Glomerular visceral epithelial cell (primary cell): ENCODE data around the gene TRAPPC10.

Experiments
- DNase-seq: peaks from one replicate; pipeline ENCODE4 v3.0.0-alpha.2; 2016; ENCODE audit errors: extremely low spot score

TRAPPC10 gene

DNA sequence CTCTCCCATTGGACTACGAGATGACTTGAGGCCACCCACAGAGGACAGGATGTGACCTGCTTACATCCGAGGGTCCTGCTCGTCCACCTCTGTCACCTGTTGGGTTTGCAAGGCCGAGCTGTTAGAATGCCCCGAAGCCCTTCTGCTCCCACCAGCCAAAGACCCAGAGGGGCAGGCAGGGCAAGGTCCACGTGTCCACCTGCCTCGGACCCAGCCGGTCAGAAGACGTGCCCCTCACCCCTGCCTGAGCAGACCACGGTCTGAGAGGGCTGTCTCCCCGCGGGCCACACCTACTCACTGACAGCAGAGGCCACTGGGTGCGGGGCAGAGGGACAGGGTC lies 30.3 kb upstream of the TRAPPC10 start:
- no peak for DNase-seq

DNA sequence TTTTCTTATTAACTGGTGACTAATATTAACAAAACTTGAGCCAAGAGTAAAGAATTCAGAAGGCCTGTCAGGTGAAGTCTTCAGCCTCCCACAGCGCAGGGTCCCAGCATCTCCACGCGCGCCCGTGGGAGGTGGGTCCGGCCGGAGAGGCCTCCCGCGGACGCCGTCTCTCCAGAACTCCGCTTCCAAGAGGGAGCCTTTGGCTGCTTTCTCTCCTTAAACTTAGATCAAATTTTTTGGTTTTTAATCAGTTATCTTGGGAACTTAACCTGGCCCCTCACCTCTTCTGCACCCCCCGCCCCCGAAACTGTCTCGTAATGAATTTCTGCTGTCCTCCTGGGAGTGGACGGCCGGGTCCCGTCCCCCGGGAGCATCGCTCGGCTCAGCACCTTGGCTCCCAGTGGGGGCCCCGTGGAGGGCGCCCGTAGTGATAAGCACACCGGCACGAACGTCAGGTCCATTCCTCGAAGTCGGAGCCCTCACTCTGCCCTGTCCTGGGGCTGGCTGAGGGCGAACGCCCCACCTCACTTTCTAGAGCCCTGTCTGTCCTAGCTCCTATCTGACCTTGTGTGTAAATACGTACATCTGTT lies 29.5 kb upstream of the TRAPPC10 start:
- no peak for DNase-seq

DNA sequence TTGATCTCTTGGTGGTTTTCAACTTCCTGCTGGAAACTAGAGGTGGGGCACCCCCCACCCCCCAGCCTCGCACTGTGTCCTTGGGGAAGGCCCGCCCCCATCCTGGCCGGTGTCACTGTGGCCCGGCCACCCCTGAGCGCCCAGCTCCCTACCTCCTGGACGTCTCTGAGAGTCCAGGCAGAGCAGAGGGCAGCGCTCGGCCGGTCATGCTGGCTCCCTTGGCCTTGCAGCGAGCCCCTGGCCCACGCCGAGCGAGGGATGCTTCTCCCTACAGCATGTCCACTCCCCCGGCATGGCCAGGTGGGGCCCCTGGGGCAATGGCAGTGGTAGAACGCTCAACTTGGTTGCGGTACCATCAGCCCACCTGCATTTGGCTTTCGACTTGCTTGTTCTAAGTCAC lies 28.7 kb upstream of the TRAPPC10 start:
- DNase-seq = no peak

DNA sequence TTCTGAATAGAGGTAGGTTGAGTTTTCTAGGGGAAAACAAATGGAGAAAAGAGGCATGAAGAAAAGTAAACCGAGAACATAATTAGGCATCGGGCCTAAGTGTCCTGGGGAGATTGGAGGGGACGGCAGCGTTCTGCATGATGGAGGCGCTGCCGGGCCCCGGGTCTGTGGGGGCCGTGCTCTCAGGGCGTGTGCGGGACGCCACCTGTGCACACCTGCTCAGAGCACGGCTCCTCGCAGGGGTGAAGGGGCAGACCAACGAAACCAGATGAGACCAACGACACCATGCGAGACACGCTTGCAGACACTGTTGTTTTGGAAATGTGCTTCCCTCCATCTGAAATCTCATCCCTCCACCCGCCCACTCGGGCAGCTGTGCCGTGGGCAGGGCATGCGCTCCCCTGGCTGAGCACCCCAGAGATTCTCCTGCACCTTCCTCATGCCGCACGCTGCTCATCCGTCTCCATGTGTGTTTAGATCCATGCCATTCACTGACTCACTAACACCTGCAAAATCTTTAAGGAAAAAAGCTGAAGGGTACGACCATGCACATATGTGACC lies 28.2 kb upstream of the TRAPPC10 start:
- DNase-seq = no peak

DNA sequence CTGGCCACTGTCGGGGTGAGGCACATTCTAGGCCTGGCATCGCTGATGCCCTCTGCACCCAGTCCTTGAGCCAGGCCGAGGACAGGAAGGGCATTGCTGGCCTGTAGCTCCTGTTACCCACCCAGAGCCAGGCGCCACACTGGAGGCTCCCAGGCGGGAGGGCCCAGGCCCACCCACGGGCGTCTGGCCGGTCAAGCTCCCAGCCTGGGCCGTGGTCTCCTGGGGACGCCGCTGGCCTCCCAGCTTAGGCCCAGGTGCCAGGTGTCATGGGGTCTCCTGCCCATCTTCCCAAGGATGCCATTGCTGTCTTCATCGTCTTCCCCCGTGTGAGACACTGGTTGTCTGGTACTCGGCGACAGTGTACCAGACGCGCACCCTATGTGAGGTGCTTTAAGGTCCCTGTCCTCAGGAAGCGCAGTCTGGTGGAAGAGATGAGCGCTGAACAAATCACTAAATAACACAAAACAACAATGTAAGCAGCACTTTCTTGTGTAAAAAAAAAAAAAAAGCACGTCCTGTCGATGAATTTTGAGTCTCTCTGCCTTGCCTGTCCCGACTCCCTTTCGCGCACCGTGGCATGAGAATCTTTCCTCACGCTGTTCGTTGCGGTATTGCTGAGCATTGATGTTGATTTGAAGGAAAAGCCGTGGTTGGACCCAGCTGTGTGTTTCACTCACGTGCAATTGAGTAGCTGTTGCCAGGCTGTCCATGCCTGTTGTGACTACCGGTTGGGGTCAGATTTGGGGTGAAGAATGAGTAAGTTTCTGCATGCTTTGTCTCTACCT lies 27.0 kb upstream of the TRAPPC10 start:
- DNase-seq = no peak

- no peak for DNase-seq
Measured at GRCh38 chr21:43985690-43986251, 26.3 kb upstream of the TRAPPC10 start.

DNA sequence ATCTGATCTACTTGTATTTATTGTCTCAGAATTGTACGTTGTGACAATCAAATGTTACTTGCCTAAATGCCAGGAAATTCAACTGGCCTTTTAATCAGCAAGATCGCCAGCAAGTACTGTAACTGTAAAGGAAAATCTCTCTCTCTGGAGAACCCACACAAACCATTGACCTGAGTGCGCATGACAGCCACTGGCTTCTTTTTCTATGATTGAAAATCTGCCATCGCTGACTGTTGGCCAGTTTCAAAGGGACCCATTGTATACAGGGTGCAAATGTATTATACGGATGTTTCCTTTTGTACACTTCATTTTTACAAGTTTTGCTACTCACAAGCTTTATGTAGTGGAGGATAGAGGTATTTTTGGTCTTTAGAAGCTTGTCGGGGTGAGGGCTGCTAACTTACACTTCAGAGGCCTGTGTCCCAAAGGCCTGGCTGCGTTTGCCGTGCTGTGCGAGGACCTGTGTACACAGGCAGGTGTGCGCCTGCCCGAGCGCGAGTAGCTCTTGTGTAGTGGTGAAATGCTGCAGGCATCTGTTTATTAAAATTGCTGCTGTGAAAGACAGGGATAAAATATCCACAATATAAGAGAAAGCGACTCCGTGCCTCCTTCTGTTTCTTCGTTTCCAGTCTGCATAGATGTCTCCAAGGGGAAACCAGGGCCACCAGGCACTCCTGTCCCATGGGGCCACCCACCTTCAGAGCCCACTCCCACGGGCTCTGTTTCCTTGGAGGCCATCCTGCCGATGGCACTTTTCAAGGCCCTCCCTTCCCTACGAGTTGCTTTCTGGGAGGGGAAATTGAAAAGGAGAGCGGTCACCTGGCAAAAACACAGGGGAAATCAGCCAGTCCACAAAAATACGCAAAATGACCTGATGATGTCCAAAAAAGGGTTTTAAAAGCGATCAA lies 25.3 kb upstream of the TRAPPC10 start:
- no peak for DNase-seq

- no peak for DNase-seq
Measured at GRCh38 chr21:43987509-43987908, 24.6 kb upstream of the TRAPPC10 start.

DNA sequence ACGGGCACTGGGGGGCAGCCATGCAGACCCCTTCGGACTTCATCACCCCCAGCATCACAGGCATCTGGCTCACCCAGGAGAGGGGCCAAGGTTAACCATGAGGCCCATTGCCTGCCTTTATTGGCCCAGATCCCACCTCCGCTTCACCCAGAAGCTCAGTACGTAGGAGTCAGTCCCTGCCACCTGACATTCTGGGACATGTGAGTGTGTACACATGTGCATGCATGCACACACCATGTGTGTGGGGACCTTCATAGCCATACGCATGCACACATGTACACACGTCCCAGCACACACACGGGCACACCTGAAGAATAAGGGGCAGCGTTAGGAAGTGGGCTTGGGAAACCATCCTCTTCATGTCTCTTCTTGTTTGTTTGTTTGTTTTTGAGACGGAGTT lies 24.1 kb upstream of the TRAPPC10 start:
- DNase-seq = no peak

DNA sequence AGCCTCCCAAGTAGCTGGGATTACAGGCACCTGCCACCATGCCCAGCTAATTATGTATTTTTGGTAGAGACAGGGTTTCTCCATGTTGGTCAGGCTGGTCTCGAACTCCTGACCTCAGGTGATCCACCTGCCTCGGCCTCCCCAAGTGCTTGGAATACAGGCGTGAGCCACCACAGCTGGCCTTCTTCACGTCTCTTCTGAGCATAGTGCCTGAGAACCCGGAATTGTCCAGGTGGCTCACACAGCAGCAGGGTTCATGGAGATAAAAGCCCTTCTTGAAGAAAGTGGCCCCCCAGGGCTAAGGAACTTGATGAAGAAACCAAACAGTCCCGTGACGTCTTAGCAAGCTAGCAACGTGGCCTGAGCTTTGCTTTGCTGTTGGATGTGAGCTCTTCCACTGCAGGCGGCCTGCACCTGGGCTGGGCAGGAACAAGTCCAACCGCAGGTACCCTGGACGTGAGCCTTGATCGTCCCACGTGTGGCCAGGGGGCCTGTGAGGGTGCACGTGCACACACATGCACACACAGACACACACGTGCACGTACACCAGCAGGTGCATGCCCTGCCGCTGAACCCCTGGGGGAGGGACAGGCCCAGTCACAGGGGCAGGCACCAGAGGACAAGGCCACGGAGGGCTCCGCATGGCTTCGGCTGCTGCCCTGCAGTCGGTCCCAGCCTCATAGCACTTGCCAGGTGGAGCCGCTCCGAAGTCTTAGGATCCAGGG lies 23.4 kb upstream of the TRAPPC10 start:
- no peak for DNase-seq

- DNase-seq = no peak
Measured at GRCh38 chr21:43989401-43989800, 22.7 kb upstream of the TRAPPC10 start.

DNA sequence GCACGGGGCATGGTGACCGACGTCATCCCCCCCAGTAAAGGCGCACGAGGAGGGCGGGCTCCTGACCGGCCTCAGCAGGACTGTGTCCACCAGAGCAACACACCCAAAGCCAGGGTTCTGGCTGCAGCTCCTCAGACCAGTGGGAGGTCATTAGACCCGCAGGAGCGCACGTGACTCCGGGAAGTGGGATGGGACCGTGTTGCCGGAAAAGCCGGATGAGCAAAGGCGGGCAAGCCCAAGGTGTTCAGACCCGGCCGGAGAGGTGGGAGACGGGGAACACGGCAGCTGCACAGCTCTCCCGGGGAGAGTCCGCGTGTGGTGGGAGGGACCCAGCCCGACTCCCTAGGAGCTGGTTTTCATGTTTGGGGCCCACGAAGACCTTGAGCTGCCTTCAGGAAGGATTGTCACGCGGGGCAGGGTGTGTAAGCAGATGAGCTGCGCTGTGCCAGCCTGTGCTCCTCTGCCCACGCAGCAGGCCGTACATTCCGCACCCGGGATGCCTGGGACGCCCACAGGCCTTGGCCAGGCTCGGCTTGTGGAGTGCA lies 20.6 kb upstream of the TRAPPC10 start:
- DNase-seq = no peak

DNA sequence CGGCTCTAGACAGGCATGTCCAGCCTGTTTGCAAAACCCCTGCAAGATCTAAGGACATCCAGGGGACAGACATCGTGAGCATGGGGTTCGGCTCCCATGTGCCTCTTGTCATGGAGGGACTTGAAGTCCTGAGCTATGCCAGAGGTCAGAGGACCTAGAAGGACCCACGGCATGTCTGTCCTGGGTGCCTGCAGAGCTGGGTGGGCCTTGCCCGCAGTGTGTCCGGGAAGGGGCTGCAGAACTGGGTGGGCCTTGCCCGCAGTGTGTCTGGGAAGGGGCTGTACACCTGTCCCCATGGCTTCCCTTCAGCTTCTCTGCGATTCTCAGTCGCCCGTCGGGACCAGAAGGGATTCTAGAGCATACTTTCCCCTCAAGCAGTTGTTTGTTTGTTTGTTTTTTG lies 20.0 kb upstream of the TRAPPC10 start:
- no peak for DNase-seq

DNA sequence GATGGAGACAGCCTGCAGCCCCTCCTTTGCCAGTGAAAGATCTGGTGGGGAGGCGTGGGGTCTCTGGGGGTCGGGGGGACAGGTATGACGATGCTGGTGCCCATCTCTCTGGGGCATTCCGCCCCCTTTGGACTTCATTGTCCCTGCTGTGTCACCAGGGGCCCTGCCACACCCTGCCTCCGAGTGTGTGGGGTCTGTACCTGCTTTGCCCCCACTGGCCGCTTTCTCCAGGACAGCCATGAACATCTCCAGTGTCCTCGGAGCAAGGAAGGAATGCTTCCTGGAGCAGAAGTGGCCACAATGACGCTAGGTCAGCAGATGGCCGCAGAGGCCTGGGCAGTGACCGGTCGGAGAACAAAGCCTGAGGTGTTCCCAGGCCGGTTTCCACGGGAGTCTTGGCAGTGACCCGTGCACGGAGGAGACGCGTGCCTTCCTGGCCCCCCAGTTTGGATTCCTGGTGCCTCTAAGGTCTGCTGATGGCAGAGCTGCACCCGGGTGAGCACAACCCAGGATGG lies 18.6 kb upstream of the TRAPPC10 start:
- no peak for DNase-seq

GRCh38 chr21:43994085-43994484 lies 18.0 kb upstream of the TRAPPC10 start:
- DNase-seq = no peak

DNA sequence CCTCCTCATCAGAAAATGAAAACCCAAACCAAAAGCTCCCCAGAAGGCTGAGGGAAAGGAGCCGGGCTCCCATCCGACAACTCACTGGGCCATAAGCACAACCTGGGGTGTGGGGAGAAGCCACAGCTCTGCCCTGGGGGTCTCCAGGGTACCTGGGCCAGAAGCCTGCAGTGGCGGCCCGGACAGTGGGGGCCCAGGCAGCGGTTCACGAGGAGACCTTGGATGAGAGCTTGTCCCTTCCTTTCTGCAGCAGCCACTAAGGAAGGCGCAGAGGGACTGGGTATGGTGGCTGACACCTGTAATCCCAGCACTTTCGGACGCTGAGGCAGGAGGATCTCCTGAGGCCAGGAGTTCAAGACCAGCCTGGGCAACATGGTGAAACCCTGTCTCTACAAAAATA lies 17.5 kb upstream of the TRAPPC10 start:
- DNase-seq = no peak

DNA sequence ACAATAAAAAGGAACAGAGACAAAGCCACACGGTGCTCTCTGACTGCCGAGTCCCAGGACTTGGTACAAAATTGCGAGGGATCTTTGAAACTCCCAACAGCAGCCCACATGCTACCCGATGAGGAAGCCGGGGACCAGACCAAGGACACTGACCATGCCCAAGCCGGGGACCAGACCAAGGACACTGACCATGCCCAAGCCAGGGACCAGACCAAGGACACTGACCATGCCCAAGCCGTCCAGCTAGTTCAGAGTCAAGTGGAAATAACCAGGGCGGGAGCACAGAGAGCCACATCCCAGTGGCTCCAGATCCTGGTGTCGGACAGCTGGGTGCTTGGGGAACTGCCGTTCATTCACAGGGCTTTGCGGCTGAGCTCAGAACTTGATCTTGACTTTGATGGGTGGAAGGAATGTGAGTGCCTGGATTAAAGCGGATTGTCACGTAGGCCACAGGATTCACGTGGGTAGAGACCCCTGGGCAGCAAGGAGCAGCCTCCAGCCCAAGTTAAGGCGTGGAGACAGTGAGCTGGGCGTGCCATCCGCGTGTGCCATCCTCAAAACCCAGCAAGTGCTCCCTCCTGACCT lies 16.5 kb upstream of the TRAPPC10 start:
- DNase-seq = no peak

DNA sequence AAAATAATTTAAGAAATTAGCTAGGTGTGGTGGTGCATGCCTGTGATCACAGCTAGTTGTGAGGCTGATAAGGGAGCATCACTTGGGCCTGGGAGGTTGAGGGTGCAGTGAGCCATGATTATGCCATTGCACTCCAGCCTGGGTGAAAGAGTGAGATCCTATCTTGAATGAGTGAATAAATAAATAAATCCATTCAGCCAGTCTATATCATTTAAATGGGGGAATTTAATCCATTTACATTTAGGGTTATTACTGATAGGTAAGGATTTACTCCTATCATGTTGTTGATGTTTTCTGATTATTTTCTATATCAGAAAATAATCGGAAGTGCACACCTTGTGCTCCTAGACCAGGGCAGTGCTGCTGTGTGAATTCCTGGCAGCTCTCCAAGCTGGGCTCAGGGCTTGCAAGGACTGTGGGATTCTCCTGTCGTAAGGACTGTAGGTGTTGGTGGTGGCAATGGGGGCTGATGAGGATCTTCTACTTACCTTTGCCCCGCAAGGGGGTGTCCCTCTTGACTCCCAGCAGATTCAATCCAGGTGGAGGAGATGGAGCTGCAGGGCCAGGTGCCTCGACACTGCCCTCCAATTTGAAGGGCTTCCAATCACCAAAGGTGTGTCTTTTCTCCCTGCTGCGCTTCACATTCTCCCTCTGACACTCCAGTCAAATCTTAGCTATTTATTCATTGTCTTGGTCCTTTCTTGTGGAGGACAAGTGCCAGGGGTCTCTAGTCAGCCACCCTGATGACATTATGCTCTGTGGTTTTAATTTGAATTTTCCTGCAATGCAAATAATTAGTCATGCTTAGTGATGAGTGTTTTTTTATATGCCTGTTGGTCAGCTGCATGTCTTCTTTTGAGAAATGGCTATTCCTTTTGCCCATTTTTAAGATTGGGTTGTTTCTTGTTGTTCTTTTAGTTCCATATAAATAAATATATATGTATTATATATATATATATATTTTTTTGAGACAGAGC lies 14.1 kb upstream of the TRAPPC10 start:
- no peak for DNase-seq

GRCh38 chr21:44000360-44000759 lies 11.7 kb upstream of the TRAPPC10 start:
- DNase-seq = no peak
